GM19025 (cell line): Measurements from ENCODE around the gene CCNQ.

Source experiments
- ATAC-seq: cut with Tn5 transposase; IDR thresholded peaks from one replicate; pipeline ENCODE4 v1.9.1; 2021; ENCODE audit warnings: mild to moderate bottlenecking, low read depth, moderate library complexity; ENCODE audit not compliant: unreplicated experiment

The CCNQ gene

DNA sequence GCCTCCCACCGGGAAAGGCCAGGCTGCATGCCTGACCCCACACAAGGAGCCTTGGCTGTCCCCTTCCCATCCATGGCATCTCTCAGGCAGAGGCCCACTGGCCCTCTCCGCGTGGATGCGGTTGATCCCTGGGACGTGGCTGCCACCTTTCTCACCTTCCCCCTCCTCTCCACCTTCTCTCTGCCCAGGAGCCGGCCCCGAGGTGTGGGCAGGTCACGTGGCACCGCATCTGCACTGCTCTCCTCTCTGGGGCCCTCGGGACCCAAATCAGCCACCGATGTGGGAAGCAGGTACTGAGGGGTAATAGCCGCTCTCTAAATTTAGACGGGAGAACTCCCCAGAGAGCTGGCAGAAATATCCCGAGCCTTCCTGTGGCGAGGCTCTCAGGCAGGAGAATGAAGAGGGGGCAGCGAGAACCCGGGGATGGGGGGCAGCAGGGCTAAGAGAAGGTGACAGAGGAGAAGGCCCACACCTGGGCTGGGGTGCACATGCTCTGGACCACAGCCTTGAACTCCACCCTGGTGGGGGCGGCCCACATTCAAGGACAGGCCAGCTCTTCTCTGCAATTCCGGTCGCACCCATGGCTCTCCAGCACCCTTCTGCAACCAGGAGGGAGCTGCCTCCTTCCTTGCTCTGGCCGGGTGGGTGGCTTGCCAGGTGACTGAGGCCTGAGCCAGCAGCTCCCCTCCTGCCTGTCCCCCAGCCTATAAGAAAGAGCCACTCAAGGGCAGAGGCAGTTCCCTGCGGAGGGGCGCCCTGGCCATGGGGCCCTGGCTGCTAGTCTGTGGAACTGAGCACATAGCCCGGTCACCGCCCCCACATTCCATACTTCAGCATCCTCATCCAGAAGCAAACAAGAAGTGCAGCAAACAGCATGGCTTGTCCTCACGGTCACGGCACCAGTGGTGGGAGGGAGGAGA is 38.4 kb upstream of the CCNQ start:
- ATAC-seq: no peak

DNA sequence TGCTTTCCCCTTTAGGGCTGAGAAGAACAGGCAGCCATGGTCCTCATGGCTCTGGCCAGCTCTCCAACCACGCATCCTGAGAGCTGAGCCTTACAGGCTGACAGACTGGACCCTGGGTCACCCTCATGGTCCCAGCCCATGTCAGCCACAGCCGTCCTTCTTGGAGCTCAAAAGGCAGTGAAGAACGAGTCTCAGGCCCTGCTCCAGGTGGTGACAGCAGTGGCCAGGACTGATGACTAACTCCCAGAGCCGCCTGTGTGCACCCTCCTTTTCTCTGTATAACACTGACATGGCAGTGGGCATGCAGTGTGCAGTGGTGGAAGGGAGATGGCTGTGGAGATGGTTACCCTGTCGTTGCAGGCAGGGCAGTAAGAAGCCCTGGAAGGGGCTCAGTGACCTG is 37.8 kb upstream of the CCNQ start:
- ATAC-seq: no peak

DNA sequence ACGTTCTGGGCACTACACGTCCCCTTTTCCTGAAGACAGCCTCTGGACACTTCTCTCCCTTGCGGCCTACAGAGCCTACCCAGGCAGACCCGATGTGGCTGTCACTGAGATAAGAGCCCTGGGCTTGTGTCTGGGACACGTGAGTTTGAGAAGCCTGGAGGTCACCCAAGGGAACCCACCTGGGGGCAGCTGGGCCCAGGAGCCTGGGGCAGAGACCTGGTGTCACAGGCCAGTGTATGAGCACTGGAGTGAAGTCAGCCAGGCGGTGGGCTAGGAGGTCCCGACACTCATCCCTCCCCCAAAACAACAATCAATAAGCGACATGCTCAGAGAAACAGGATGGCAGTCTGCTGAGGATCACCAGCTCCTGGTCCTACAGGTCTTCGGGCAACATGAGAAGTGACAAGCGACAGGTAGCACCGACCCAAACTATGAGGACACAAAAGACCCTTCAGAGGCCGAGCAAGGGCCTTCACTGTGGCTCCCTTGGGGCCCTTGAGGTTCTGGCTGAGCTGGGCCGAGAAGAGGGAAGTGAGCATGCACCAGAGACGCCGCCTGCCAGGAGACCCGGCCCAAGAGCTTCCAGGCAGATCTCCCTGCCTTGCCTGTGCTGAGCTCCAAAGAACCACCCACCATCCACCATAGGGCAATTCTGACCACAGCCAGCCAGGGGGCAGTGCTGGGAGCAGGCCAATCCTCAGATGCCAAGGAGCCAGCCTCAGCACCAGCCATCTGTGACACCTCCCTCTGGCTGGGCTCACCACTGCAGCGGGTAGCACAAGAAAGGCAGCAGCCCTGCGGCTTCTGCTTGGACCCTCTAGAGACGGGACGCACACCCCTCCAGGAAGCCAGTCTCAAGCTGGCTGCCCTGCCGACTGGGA is 37.1 kb upstream of the CCNQ start:
- no peak for ATAC-seq

DNA sequence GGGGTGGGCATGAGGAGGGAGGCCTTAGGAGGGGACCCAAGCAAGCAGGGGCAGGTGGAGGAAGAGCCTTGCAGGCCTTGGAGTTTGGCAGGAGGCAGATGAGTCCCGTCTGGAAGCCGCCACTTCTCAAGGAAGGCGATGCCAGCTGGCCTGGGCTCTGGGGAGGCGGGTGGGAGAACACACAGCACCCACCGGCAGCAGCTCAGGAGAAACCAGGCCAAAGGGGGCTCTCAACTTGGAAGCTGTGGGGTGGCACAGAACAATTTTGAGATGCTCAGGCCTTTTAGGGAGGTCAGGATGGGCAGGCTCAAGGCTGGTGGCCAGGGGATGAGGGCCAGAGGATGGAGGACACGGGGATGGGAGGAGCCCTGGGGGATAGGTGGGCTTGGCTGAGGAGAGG is 36.4 kb upstream of the CCNQ start:
- no peak for ATAC-seq

DNA sequence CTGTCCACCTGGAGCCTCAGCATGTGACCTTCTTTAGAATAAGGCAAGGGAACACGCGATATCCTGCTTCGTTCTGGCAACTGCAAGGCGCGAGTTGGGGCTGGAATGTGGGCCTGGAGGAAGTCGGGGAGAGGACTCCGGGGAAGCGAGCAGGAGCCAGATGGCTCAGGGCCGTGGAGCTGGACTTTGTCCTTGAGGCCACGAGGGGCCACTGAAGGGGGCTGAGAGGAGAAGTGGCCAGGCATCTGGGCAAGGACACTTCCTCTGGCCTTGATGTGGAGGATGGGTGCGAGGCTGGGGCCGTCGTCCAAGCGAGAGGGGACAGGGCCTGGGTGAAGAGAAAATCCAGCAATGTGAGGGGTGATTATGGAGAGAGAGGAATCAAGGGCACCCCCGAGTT is 35.9 kb upstream of the CCNQ start:
- ATAC-seq: no peak

DNA sequence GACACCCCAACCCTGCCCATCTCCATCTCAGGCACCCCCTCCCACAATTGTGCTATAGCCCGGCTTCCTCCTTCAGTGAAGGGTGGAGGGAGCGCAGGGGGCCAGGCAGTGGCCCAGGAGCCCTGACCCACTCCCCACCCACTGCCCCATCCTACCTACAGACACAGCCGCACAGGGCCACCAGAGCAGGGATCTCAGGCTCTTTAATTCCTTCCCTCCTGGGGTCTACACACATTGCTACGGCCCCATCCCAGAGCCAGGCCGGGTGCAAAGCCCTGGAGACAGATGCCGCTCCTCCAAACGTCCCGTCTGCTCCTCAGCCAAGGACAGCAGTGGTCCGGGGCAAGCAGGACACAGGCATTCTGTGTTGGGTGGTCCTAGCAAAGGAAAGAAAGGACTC is 35.3 kb upstream of the CCNQ start:
- ATAC-seq: no peak

DNA sequence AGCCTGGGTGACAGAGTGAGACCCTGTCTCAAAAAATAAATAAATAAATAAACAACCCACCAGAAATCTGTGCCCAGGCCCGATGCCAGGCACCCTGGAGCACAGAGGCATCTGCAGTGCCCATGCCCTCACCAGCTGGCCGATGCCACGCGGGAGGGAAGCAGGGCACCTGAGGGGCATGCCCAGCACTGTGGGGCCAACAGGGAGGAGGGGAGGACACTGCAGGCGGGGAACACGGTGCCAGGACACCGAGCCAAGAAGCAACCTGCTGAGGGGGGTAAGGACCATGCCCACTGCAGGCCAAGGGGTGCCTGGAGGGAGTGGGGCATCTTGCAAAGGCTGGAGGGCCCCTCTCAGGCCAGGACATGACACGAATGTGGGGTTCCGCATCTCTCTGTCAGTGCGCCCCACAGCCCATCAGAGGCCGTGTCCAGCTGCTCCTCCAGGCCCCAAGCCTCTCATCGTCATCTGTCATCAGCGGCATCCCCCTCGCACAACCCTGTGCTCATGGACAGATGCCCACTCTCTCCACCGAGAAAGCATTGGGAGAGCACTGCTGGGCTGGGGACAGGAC is 34.8 kb upstream of the CCNQ start:
- no peak for ATAC-seq

DNA sequence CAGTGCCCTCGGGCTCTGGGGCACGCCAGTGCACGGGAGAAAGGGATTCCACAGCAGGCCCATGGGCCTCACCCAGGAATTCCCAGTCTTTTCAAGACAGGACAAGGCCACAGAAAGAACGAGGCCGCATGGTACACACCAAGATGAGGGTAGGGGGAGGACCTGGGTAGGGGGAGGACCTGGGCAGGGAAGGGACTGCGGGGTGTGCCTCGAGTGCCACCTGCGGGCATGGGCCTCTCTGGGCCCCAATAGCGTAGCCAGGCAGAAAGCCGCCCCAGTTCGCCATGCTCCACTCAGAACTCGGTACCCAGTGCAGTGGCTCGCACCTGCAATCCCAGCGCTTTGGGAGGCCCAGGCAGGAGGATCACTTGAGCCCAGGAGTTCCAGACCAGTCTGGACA is 34.1 kb upstream of the CCNQ start:
- ATAC-seq: no peak

DNA sequence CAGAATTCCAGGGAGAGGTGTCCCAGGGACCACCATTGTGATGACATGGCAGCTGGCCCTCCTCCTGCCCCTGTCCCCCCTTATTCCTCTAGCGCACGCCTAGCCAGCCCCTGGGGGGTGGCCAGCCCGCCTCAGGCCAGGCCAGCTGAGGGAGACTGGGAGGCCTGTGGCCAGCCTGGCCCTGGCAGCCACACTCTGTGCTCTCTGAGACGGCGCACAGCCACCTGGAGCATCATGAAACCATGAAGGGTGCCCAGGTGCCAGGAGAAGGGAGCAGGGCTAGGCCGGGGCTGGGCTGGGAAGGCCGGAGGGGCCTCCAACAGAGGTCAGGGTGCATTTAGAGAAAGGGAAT is 33.6 kb upstream of the CCNQ start:
- no peak for ATAC-seq

DNA sequence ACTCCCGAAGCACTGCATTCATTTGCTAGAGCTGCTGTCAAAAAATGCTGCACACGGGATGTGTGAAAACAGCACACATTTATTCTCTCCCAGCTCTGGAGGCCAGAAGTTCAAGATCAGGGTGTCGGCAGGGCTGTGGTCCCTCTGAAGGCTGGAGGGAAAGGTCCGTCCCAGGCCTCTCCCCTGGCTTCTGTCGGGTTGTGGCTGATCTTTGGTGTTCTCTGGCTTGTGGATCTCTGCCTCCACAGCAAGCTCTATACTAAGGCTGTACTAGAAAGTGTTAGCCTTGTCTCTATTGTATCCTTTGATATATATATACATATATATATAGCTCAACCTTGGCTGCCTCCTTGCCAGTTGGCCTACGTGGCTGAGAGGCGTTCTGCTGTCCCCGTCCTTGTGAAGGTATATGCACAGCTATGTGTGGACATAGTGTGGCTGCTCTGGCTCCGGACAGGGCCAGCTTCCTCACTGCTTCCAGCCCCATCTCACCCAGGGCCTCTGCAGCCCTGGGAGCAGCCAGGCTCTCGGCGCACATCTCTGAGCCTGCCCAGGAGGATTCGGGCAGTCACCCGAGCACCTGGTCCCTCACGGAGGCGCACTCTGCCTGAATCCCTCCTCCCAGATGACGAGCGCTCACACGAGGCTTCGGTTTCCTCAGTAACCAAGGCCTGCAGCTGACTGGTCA is 33.1 kb upstream of the CCNQ start:
- no peak for ATAC-seq

DNA sequence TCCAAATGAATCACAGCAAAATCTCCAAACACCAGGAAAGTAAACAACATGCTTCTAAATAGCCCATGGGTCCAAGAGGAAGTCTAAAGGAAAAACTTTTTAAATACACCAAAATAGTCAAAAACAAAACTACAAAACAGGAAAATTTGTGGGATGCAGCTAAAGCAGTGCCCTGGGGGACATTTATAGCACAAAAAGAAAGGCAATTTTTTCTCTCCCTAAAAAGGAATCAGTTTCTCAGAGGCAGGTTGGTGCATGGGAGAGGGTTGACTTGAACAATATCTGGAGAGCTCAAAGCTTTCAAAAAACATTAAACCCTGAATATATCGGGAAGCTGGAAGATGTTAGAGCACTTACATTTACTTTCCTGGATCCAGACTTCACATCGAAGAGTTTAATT is 32.4 kb upstream of the CCNQ start:
- ATAC-seq: no peak

DNA sequence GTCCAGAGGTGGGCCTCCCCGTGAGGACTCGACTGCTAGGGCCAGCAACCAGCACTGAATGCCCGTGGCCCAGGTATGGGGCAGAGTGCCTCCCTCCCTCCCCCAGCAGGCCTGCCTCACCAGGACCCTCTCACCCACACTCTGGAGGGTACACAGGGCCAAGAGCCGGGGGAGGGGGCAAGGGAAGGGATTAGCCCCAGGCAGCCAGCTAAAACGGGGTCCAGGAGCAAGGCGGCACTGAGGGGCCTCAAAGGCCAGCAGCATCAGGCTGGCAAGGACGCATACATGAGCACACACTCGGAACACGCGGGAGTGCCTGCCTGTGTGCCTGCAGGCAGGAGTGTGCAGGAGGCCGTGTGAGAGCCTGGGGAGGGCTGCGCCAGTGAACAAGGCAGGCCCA is 29.7 kb upstream of the CCNQ start:
- no peak for ATAC-seq

DNA sequence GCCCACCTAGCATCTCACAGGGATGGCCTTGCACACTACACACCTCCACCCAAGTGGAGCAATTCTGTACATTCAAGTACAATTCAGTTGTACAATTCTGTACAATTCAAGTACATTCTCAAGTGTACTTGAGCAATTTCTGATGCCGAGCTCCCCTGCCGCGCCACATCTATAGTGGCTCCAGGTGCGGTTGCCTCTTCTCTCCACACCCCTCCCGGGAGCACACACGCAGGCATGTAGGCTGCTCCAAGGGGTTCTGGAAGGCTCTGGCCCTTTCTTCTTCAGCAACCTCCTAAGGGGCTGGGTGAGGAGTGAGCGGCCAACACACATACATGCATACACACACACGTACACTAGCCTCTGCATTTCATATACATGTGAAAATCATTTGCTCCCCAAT is 29.2 kb upstream of the CCNQ start:
- ATAC-seq: no peak

DNA sequence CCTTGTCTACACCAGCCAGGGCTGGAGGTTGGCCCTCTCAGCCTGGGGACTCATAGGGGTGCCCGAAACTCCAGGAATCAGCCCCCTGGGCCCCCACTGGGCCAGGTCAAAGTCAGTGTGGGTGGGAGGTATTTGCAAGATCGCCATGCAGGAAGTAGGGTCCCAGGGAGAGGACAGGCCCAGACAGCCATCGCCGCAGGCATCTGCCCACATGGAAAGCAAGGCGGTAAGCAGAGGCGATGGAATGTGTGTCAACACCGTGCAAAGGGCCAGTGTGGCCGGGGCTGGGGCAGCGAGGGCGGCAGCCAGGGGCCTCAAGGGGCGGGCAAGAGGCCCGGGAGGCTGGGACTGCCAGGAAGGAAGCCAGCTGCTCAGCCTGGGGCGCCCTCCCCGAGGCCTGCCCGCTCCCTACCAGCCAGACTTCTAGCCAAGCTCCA is 28.8 kb upstream of the CCNQ start:
- no peak for ATAC-seq

DNA sequence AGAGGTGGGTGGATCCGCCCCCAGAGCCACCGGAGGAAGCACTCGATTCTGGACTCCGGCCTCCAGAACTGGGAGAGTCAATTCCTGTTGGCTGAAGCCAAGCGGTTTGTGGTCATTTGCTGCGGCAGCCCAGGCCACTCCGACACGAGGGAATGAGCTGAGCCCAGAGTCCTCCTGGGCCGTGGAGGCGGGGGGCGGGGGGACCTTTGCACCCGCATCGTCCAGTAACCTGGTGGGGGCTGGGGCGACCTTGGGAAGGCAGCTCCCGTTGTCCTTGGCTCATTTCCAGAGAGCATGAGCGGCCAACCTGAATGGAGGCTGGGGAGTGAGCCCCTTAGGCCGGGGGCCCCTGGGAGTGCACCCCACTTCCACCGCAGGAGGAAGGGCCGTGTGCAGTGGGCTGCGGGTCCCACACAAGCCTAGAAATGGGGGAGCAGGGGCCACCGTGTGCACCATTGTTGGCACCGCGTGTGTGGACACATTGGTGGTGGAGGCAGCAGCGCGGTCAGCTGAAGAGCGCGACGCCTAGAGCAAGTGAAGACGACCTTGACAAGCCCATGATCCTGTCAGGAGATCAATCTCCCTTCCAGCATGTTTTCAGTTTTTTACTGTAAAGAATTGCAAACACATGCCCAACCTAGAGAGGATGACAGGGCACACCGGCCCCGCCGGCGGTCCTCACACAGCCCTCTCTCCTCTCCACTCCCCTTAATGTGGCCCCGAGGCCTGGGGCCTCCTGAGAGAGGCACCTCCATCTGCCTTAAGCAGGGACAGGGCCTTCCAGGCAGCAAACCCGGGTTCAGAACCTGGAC is 28.1 kb upstream of the CCNQ start:
- ATAC-seq: no peak

DNA sequence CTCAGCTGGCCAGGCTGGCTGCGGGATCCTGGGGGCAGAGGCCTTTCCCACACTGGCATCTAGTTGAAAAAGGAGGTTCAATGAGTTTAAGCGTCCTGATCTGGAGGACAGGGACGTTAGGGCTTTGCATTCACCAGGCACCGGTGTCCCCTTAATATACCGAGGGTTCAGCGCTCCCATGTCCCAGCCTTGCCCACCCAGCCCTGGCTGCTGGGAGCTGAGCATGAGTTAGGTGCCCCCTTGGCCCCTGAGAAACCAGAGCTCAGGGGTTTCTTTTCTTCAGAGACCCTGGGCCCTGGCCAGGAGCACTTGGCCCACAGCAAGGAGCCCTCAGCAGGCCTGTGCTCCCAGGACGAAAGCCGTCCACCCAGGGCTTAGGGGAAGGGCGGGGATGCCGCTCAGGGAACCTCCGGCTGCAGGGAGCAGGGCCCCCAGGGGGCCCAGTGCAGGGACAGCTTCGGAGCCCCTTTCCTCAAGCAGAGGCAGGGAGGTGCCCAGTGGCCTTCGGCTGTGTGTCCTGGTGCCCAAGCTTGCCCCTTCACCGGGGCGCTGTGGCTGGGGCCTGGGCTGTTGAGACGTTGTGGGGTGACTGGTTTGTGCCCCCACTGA is 27.2 kb upstream of the CCNQ start:
- no peak for ATAC-seq

DNA sequence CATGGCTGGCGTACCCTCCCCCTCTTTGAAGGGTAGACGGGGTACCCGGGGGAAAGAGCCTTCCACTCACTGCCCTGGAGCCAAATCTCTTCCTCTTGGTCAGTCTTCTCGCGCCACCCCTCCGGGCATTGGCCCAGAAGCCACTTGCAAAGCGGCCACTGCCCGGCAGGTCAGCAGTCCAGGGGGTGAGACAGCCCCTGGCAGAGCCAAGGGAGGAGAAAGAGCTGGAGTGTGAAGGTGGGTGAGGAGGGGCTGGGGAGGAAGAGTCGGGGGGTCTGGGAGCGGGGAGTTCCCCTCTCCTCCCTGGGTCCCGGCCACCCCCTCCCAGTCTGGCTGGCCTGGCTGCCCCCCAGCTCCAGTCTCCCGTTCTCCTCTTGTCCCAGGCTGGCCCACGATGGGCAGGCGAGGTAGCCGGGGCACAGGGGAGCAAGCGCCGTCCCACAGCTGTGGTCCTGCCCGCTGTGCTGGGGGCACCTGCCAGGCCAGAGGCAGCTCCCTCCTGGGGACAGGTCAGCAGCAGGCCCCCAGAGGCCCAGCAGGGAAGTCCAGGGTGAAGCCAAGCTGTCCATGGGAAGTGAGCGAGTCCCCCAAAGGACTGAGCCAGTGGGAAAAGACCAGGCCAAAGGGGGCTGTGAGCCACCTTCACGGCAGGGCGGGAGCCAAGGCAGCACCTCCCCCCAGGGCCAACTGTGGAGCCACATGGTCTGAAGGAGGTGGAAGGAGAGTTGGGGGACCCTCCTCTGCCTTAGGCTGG is 26.5 kb upstream of the CCNQ start:
- no peak for ATAC-seq

DNA sequence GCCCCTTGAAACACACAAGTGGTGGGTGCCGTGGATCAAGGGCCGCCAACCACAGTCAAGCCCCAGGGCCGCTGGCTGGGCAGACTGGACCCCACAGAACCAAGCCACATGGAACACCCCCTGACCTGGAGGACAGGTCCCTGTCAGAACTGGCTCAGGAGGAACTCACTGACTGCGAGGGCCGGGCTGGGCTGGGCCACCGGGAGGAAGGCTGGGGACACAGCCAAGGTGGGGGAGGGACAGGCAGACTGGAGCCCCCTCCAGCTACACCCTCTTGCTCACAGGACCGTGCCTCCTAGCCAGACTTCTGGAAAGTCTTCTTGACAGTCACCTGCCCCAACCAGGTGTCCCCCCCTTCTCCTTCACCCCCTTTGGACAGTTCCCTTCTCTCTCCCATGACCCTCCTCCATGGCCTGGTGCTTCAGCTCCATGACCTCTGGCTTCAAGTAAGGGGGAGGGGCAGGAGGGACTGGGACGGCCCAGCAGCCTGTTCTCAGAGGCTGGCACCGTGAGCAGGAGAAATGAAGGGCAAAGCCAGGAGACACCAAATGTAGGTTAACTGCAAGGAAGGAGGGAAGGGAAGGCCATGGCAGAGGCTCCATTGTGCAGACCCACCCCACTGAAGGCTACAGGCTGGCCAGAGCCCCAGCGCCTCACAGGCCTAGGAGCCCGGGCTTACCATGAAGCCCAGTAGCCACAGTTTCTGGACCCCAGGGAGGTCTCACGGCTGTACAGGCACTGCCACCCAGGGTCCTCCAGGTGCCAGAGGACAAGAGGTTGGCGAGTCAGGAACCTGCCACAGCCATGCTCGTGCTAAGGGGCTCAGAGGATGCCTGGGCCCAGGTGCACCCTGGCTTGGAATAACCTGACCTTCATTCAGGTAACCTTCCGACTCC is 25.5 kb upstream of the CCNQ start:
- ATAC-seq: no peak
